Neural cell (in vitro differentiated cells): Measurements from ENCODE around the gene SYMPK. TPM values are rescaled to one million over a fixed set of nuclear protein-coding genes. Genes with fewer than 3 reads are reported as not detected.

Experiments used
- H2AFZ ChIP-seq: fragments of 200-600, 300-800 bp; sonication (generic), shearing (Covaris generic); 2 replicates; pipeline ENCODE4 v1.6.0; 2014; ENCODE audit warnings: low read depth, mild to moderate bottlenecking, antibody characterized with exemption, low read length, moderate library complexity
- H3F3A ChIP-seq: fragments of 200-600 bp; shearing (Covaris generic); 2 replicates; pipeline ENCODE4 v1.6.1; 2016; ENCODE audit warnings: mild to moderate bottlenecking, moderate library complexity, mixed read lengths, antibody characterized with exemption, low read length; ENCODE audit not compliant: insufficient read depth, poor library complexity, severe bottlenecking
- H3K27ac ChIP-seq: fragments of 200-600, 300-800 bp; sonication (generic), shearing (Covaris generic); 2 replicates; pipeline ENCODE4 v1.5.1; 2014; ENCODE audit warnings: mild to moderate bottlenecking, low read length, moderate library complexity
- H3K27me3 ChIP-seq: fragments of 300-800, 200-600 bp; sonication (generic), shearing (Covaris generic); 2 replicates; pipeline ENCODE4 v1.6.0; 2014; ENCODE audit warnings: mild to moderate bottlenecking, low read depth, low read length, moderate library complexity; ENCODE audit not compliant: insufficient read depth
- H3K36me3 ChIP-seq: fragments of 300-800, 200-600 bp; sonication (generic), shearing (Covaris generic); 2 replicates; pipeline ENCODE4 v1.5.1; 2014; ENCODE audit warnings: mild to moderate bottlenecking, antibody characterized with exemption, low read length, moderate library complexity; ENCODE audit not compliant: insufficient read depth
- H3K4me2 ChIP-seq: fragments of 300-800, 200-600 bp; sonication (generic), shearing (Covaris generic); 2 replicates; pipeline ENCODE4 v1.6.0; 2014; ENCODE audit warnings: mild to moderate bottlenecking, low read length
- H3K4me3 ChIP-seq: fragments of 300-800, 200-600 bp; sonication (generic), shearing (Covaris generic); 2 replicates; pipeline ENCODE4 v1.5.1; 2014; ENCODE audit warnings: mild to moderate bottlenecking, low read length, moderate library complexity
- H3K79me2 ChIP-seq: fragments of 200-600 bp; shearing (Covaris generic); replicated peaks from 2 replicates; pipeline ENCODE4 v1.6.0; 2014; ENCODE audit warnings: mild to moderate bottlenecking, low read length, moderate library complexity; ENCODE audit not compliant: insufficient read depth
- H3K9ac ChIP-seq: fragments of 300-800, 200-600 bp; sonication (generic), shearing (Covaris generic); 2 replicates; pipeline ENCODE4 v1.6.1; 2016; ENCODE audit warnings: mild to moderate bottlenecking, low read length, mixed read lengths
- H3K9me2 ChIP-seq: fragments of 200-600 bp; shearing (Covaris generic); 2 replicates; pipeline ENCODE4 v1.6.1; 2016; ENCODE audit warnings: mild to moderate bottlenecking, low read length, mixed read lengths; ENCODE audit not compliant: insufficient read depth
- H3K9me3 ChIP-seq: fragments of 200-600, 300-800 bp; sonication (generic), shearing (Covaris generic); 2 replicates; pipeline ENCODE4 v1.6.1; 2016; ENCODE audit warnings: mild to moderate bottlenecking, mixed run types, low read length, moderate library complexity, mixed read lengths
- H4K20me1 ChIP-seq: fragments of 200-600 bp; shearing (Covaris generic); 2 replicates; pipeline ENCODE4 v1.6.1; 2016; ENCODE audit warnings: mild to moderate bottlenecking, mixed run types; ENCODE audit not compliant: insufficient read depth
- EP300 ChIP-seq: fragments of 450-650 bp; conservative IDR thresholded peaks from 2 replicates; pipeline ENCODE4 v1.6.1; 2014; ENCODE audit warnings: antibody characterized with exemption, mild to moderate bottlenecking, moderate library complexity; ENCODE audit not compliant: poor library complexity, severe bottlenecking
- EZH2 ChIP-seq: fragments of 200-600, 300-800 bp; shearing (Covaris generic), sonication (generic); IDR thresholded peaks from 2 replicates; pipeline ENCODE4 v1.6.1; 2014; ENCODE audit warnings: antibody characterized with exemption, low read length, borderline replicate concordance, mild to moderate bottlenecking; ENCODE audit not compliant: insufficient read depth, poor library complexity, severe bottlenecking
- MXI1 ChIP-seq: fragments of 450-650 bp; conservative IDR thresholded peaks from 2 replicates; pipeline ENCODE4 v1.6.1; 2014; ENCODE audit warnings: antibody characterized with exemption, mild to moderate bottlenecking; ENCODE audit not compliant: poor library complexity, severe bottlenecking
- POLR2AphosphoS5 ChIP-seq: IDR thresholded peaks from 2 replicates; pipeline ENCODE4 v1.6.1; 2012
- RAD21 ChIP-seq: fragments of 450-650 bp; conservative IDR thresholded peaks from 2 replicates; pipeline ENCODE4 v1.6.1; 2014; ENCODE audit warnings: antibody characterized with exemption, mild to moderate bottlenecking, moderate library complexity
- SMC3 ChIP-seq: fragments of 450-650 bp; conservative IDR thresholded peaks from 2 replicates; pipeline ENCODE4 v1.6.1; 2014; ENCODE audit warnings: antibody characterized with exemption, mild to moderate bottlenecking, moderate library complexity; ENCODE audit not compliant: poor library complexity
- TAF1 ChIP-seq: IDR thresholded peaks from 2 replicates; pipeline ENCODE4 v1.6.1; 2012; ENCODE audit warnings: low read depth
- polyA plus RNA-seq: library from polyadenylated mRNA; depleted of rRNA; stranded (reverse); fragments of >200 nt; gene quantifications from 2 replicates; pipeline ENCODE4 v1.2.3, GENCODE V29; 2014
- TF ChIP-seq, protein P1 (sequence below): IDR thresholded peaks from 2 replicates; pipeline ENCODE4 v1.6.1; 2012; ENCODE audit warnings: borderline replicate concordance

Gene SYMPK
- polyA plus RNA-seq, 1 donor from 2014 or later, result 22.2 TPM

DNA sequence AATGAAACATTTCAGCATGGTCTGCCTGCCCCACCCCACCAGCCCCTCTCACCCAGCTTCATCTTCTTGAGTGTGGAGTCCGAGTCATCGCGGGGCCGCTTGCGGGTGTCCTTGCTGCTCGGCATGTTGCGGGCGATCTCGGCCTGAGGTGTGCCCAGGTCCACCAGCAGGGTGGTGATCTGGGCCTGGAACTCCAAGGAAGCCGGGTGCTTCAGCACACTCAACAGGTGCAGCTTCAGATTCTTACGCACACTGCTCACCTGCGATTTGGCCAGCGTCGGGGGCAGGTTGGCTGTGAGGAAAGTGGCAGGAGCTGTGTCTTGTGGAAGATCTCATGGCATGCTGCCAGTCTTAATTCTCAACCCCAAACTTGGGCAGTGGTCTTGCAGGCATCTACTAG, 20.7 kb downstream of the SYMPK start:
- Histone ChIP-seq H4K20me1 (no peaks in the 10 kb centered on the region), H3K9me2 (no peaks in the 10 kb centered on the region), H3K27me3 (no peaks in the 10 kb centered on the region), H3K9ac (no peak overlapping the region), H3K4me3 (no peak overlapping the region), H3K79me2 (no peaks in the 10 kb centered on the region), H3K4me2 (no peak overlapping the region), H2AFZ (no peak overlapping the region), H3K27ac (no peak overlapping the region), H3K36me3 (no peaks in the 10 kb centered on the region), H3F3A (no peaks in the 10 kb centered on the region), H3K9me3 (peaks cover 4% of the 10 kb centered on the region)
- TF ChIP-seq TAF1 (no peak), EP300 (no peak), MXI1 (no peak), RAD21 (no peak), SMC3 (no peak)
- TF ChIP-seq, protein P1, sequence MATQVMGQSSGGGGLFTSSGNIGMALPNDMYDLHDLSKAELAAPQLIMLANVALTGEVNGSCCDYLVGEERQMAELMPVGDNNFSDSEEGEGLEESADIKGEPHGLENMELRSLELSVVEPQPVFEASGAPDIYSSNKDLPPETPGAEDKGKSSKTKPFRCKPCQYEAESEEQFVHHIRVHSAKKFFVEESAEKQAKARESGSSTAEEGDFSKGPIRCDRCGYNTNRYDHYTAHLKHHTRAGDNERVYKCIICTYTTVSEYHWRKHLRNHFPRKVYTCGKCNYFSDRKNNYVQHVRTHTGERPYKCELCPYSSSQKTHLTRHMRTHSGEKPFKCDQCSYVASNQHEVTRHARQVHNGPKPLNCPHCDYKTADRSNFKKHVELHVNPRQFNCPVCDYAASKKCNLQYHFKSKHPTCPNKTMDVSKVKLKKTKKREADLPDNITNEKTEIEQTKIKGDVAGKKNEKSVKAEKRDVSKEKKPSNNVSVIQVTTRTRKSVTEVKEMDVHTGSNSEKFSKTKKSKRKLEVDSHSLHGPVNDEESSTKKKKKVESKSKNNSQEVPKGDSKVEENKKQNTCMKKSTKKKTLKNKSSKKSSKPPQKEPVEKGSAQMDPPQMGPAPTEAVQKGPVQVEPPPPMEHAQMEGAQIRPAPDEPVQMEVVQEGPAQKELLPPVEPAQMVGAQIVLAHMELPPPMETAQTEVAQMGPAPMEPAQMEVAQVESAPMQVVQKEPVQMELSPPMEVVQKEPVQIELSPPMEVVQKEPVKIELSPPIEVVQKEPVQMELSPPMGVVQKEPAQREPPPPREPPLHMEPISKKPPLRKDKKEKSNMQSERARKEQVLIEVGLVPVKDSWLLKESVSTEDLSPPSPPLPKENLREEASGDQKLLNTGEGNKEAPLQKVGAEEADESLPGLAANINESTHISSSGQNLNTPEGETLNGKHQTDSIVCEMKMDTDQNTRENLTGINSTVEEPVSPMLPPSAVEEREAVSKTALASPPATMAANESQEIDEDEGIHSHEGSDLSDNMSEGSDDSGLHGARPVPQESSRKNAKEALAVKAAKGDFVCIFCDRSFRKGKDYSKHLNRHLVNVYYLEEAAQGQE, result no peak

DNA sequence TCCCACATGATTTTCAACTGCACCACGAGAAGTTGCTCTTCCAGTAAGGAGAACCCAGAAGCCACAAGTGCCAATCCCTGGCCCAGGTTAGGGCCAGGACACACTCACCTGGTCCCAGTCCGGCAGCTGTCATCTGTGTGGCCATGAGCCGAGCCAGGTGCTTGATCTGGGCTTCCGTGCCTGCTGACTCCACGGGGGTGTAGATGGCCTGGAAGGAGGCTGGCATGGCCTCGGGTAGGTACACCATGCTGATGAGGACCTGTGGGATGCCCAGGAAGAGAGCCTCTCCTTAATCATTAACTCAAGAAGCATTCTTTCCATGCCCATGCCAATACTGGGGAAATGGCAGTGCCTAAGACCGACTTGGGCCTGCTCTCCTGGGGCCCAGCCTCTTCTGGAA, 28.0 kb downstream of the SYMPK start:
- no peak overlapping the region for H3K27ac ChIP-seq
- H3K9me2 ChIP-seq, result no peaks in the 10 kb centered on the region
- H3K9me3 ChIP-seq, result peaks cover 4% of the 10 kb centered on the region
- H3K79me2 ChIP-seq, result no peaks in the 10 kb centered on the region
- no peak overlapping the region for H3K4me2 ChIP-seq
- no peaks in the 10 kb centered on the region for H3K27me3 ChIP-seq
- no peaks in the 10 kb centered on the region for H4K20me1 ChIP-seq
- TF ChIP-seq, protein P1, result no peak
- no peak for TF ChIP-seq EZH2
- no peak for TF ChIP-seq EP300
- TF ChIP-seq RAD21, result no peak
- no peak for TF ChIP-seq TAF1
- TF ChIP-seq POLR2AphosphoS5, result no peak
- no peaks in the 10 kb centered on the region for H3F3A ChIP-seq
- H3K9ac ChIP-seq, result no peak overlapping the region
- no peak overlapping the region for H2AFZ ChIP-seq
- H3K4me3 ChIP-seq, result no peak overlapping the region
- H3K36me3 ChIP-seq, result no peaks in the 10 kb centered on the region
